SH-SY5Y (cell line): ENCODE measurements around the gene MRPS14.

Experiments used
- GATA2 ChIP-seq: IDR thresholded peaks from 2 replicates; pipeline ENCODE4 v1.6.1; 2011; ENCODE audit warnings: mild to moderate bottlenecking, low read depth, low read length
- GATA3 ChIP-seq: IDR thresholded peaks from 2 replicates; pipeline ENCODE4 v1.6.1; 2011; ENCODE audit warnings: low read depth, mild to moderate bottlenecking, low read length, moderate library complexity

The MRPS14 gene

GRCh38 chr1:175040324-175040879 is 17.2 kb upstream of the MRPS14 start:
- no peak for TF ChIP-seq GATA3
- no peak for TF ChIP-seq GATA2

- TF ChIP-seq GATA2 (no peak), GATA3 (no peak)
Measured at GRCh38 chr1:175037416-175037815, 14.2 kb upstream of the MRPS14 start.

- TF ChIP-seq GATA2 (no peak), GATA3 (no peak)
Measured at GRCh38 chr1:175036476-175036875, 13.3 kb upstream of the MRPS14 start.

GRCh38 chr1:175035865-175036264 is 12.6 kb upstream of the MRPS14 start:
- TF ChIP-seq GATA3 (no peak), GATA2 (no peak)

- TF ChIP-seq GATA3 = no peak
- no peak for TF ChIP-seq GATA2
Measured at GRCh38 chr1:175034775-175035174, 11.6 kb upstream of the MRPS14 start.

- no peak for TF ChIP-seq GATA3
- no peak for TF ChIP-seq GATA2
Measured at GRCh38 chr1:175033953-175034352, 10.7 kb upstream of the MRPS14 start.

GRCh38 chr1:175024773-175025172 is 1.5 kb upstream of the MRPS14 start:
- TF ChIP-seq GATA2 (no peak), GATA3 (no peak)

- TF ChIP-seq GATA3 (no peak), GATA2 (no peak)
Measured at GRCh38 chr1:175019524-175019923, 3.7 kb downstream of the MRPS14 start.

GRCh38 chr1:175015243-175015642 is 8.0 kb downstream of the MRPS14 start:
- no peak for TF ChIP-seq GATA3
- no peak for TF ChIP-seq GATA2

GRCh38 chr1:175013445-175013844 is 9.8 kb downstream of the MRPS14 start:
- no peak for TF ChIP-seq GATA3
- TF ChIP-seq GATA2 = no peak

- no peak for TF ChIP-seq GATA2
- TF ChIP-seq GATA3 = no peak
Measured at GRCh38 chr1:175009532-175009931, 13.7 kb downstream of the MRPS14 start.

- no peak for TF ChIP-seq GATA2
- TF ChIP-seq GATA3 = no peak
Measured at GRCh38 chr1:175005085-175005783, 18.0 kb downstream of the MRPS14 start.

GRCh38 chr1:175003521-175003920 is 19.7 kb downstream of the MRPS14 start:
- TF ChIP-seq GATA2 (no peak), GATA3 (no peak)

- TF ChIP-seq GATA3 (no peak), GATA2 (no peak)
Measured at GRCh38 chr1:175002910-175003517, 20.2 kb downstream of the MRPS14 start.

GRCh38 chr1:175000697-175001187 is 22.5 kb downstream of the MRPS14 start:
- no peak for TF ChIP-seq GATA3
- no peak for TF ChIP-seq GATA2
